MM.1S (cell line): Measurements from ENCODE around the gene RABL3.

Source experiments
- DNase-seq: peaks from one replicate; pipeline ENCODE4 v3.0.0-alpha.2; 2015
- H2AFZ ChIP-seq: fragments of 300-600 bp; sonication (generic); 2 replicates; pipeline ENCODE4 v1.6.0; 2016; ENCODE audit warnings: antibody characterized with exemption, low read length
- H3F3A ChIP-seq: fragments of 300-600 bp; sonication (generic); 2 replicates; pipeline ENCODE4 v1.6.1; 2016; ENCODE audit warnings: mild to moderate bottlenecking, antibody characterized with exemption, low read length, moderate library complexity, mixed read lengths; ENCODE audit not compliant: insufficient read depth
- H3K27ac ChIP-seq: fragments of 300-600 bp; sonication (generic); 2 replicates; pipeline ENCODE4 v1.5.1; 2016; ENCODE audit warnings: mild to moderate bottlenecking, low read length
- H3K27me3 ChIP-seq: fragments of 300-600 bp; sonication (generic); replicated peaks from 2 replicates; pipeline ENCODE4 v1.6.0; 2016; ENCODE audit warnings: low read length; ENCODE audit not compliant: insufficient read depth
- H3K36me3 ChIP-seq: fragments of 300-600 bp; sonication (generic); replicated peaks from 2 replicates; pipeline ENCODE4 v1.6.1; 2016; ENCODE audit warnings: mild to moderate bottlenecking, low read length, mixed read lengths; ENCODE audit not compliant: insufficient read depth
- H3K4me1 ChIP-seq: fragments of 300-600 bp; sonication (generic); 2 replicates; pipeline ENCODE4 v1.6.1; 2016; ENCODE audit warnings: low read length, mixed read lengths
- H3K4me2 ChIP-seq: fragments of 300-600 bp; sonication (generic); 2 replicates; pipeline ENCODE4 v1.6.0; 2016; ENCODE audit warnings: low read depth, low read length
- H3K4me3 ChIP-seq: fragments of 300-600 bp; sonication (generic); 2 replicates; pipeline ENCODE4 v1.5.1; 2016; ENCODE audit warnings: low read length, mixed read lengths
- H3K79me2 ChIP-seq: fragments of 300-600 bp; sonication (generic); 2 replicates; pipeline ENCODE4 v1.6.1; 2016; ENCODE audit warnings: mixed run types, low read length, mixed read lengths
- H3K9ac ChIP-seq: fragments of 300-600 bp; sonication (generic); 2 replicates; pipeline ENCODE4 v1.6.1; 2016; ENCODE audit warnings: low read length, mixed read lengths
- H3K9me2 ChIP-seq: fragments of 300-600 bp; sonication (generic); replicated peaks from 2 replicates; pipeline ENCODE4 v1.6.1; 2016; ENCODE audit warnings: mild to moderate bottlenecking, low read length, mixed read lengths; ENCODE audit not compliant: insufficient read depth
- H3K9me3 ChIP-seq: fragments of 300-600 bp; sonication (generic); replicated peaks from 2 replicates; pipeline ENCODE4 v1.6.1; 2016; ENCODE audit warnings: mild to moderate bottlenecking, low read length, mixed read lengths; ENCODE audit not compliant: insufficient read depth
- H4K20me1 ChIP-seq: fragments of 300-600 bp; sonication (generic); 2 replicates; pipeline ENCODE4 v1.6.1; 2016; ENCODE audit warnings: mild to moderate bottlenecking, low read length, moderate library complexity, mixed read lengths; ENCODE audit not compliant: insufficient read depth
- CTCF ChIP-seq: fragments of 300-600 bp; sonication (generic); IDR thresholded peaks from 2 replicates; pipeline ENCODE4 v1.5.1; 2016; ENCODE audit warnings: antibody characterized with exemption, low read length, mixed read lengths
- EZH2 ChIP-seq: fragments of 300-600 bp; sonication (generic); optimal IDR thresholded peaks from 2 replicates; pipeline ENCODE3; 2017; ENCODE audit warnings: low read depth, mild to moderate bottlenecking, antibody characterized with exemption, low read length, mixed read lengths
- EZH2phosphoT487 ChIP-seq: fragments of 300-600 bp; sonication (generic); IDR thresholded peaks from 2 replicates; pipeline ENCODE4 v1.6.1; 2018; ENCODE audit warnings: antibody characterized with exemption, low read length

Gene RABL3

GRCh38 chr3:120650311-120650710 is 92.0 kb downstream of the RABL3 start:
- H3K27ac ChIP-seq: no peak overlapping the region
- H3K36me3 ChIP-seq: no peaks in the 10 kb centered on the region
- no peaks in the 10 kb centered on the region for H3F3A ChIP-seq
- H2AFZ ChIP-seq: no peak overlapping the region
- no peaks in the 10 kb centered on the region for H3K4me1 ChIP-seq
- H4K20me1 ChIP-seq: no peaks in the 10 kb centered on the region
- no peaks in the 10 kb centered on the region for H3K9me2 ChIP-seq
- H3K9me3 ChIP-seq: no peaks in the 10 kb centered on the region
- H3K9ac ChIP-seq: no peak overlapping the region
- H3K4me3 ChIP-seq: no peak overlapping the region
- H3K4me2 ChIP-seq: no peak overlapping the region
- no peaks in the 10 kb centered on the region for H3K79me2 ChIP-seq
- DNase-seq: no peak
- H3K27me3 ChIP-seq: no peaks in the 10 kb centered on the region
- no peak for TF ChIP-seq EZH2
- TF ChIP-seq EZH2phosphoT487: no peak
- no peak for TF ChIP-seq CTCF

- Histone ChIP-seq H3K36me3 (no peaks in the 10 kb centered on the region), H2AFZ (no peak overlapping the region), H3K27ac (no peak overlapping the region), H3K27me3 (no peaks in the 10 kb centered on the region), H3K9me3 (no peaks in the 10 kb centered on the region), H4K20me1 (no peaks in the 10 kb centered on the region), H3K4me3 (no peak overlapping the region), H3K4me1 (no peaks in the 10 kb centered on the region), H3K9ac (no peak overlapping the region), H3K9me2 (no peaks in the 10 kb centered on the region), H3K79me2 (no peaks in the 10 kb centered on the region), H3F3A (no peaks in the 10 kb centered on the region), H3K4me2 (no peak overlapping the region)
- TF ChIP-seq EZH2: no peak
- TF ChIP-seq EZH2phosphoT487: no peak
- TF ChIP-seq CTCF: no peak
- DNase-seq: no peak
Measured at GRCh38 chr3:120649830-120650233, 92.5 kb downstream of the RABL3 start.

GRCh38 chr3:120648290-120648689 is 94.0 kb downstream of the RABL3 start:
- no peak overlapping the region for H3K4me3 ChIP-seq

More at GRCh38 chr3:120648290-120648689, 94.0 kb downstream of the RABL3 start:
- Histone ChIP-seq H2AFZ (no peak overlapping the region), H3K4me2 (no peak overlapping the region), H3K79me2 (no peaks in the 10 kb centered on the region), H3K36me3 (no peaks in the 10 kb centered on the region), H3K27me3 (no peaks in the 10 kb centered on the region), H3K9ac (no peak overlapping the region), H3K27ac (no peak overlapping the region), H3K4me1 (no peaks in the 10 kb centered on the region), H3K9me2 (no peaks in the 10 kb centered on the region), H3K9me3 (no peaks in the 10 kb centered on the region), H3F3A (no peaks in the 10 kb centered on the region), H4K20me1 (no peaks in the 10 kb centered on the region)
- TF ChIP-seq CTCF: no peak
- no peak for TF ChIP-seq EZH2
- no peak for TF ChIP-seq EZH2phosphoT487
- no peak for DNase-seq
